Mesenchymal stem cell (in vitro differentiated cells and primary cell): ENCODE data around the gene AURKA.

Experiments used
- DNase-seq: peaks from one replicate; pipeline ENCODE4 v3.0.0-alpha.2; 2013
- H2AFZ ChIP-seq: one replicate; pipeline ENCODE4 v1.6.1; 2013; ENCODE audit warnings: low read depth, mild to moderate bottlenecking, control low read depth, inconsistent platforms, low read length, moderate library complexity
- H2AK5ac ChIP-seq: 2 replicates; pipeline ENCODE4 v1.6.1; 2013; ENCODE audit warnings: low read length, moderate library complexity, mild to moderate bottlenecking, inconsistent platforms; ENCODE audit not compliant: severe bottlenecking
- H2BK120ac ChIP-seq: one replicate; pipeline ENCODE4 v1.6.1; 2013; ENCODE audit warnings: low read depth, mild to moderate bottlenecking, inconsistent platforms, low read length, moderate library complexity
- H2BK12ac ChIP-seq, 2 experiments: one replicate each; pipeline ENCODE4 v1.6.1; 2013; ENCODE audit warnings: inconsistent platforms in 2 of 2, low read length in 2 of 2, mild to moderate bottlenecking in 2 of 2, moderate library complexity in 2 of 2, control low read depth in 1 of 2
- H2BK15ac ChIP-seq: one replicate; pipeline ENCODE4 v1.6.1; 2013; ENCODE audit warnings: mild to moderate bottlenecking, low read depth, inconsistent platforms; ENCODE audit not compliant: poor library complexity, severe bottlenecking
- H2BK5ac ChIP-seq: 2 replicates; pipeline ENCODE4 v1.6.1; 2013; ENCODE audit warnings: low read depth, mild to moderate bottlenecking, low read length, control low read depth, inconsistent platforms; ENCODE audit not compliant: poor library complexity, severe bottlenecking
- H3K14ac ChIP-seq, 2 experiments: one replicate each; pipeline ENCODE4 v1.6.1; 2013; ENCODE audit warnings: inconsistent platforms in 2 of 2, low read length in 2 of 2, control low read depth in 1 of 2, mild to moderate bottlenecking in 1 of 2, moderate library complexity in 1 of 2
- H3K18ac ChIP-seq, 2 experiments: one replicate each; pipeline ENCODE4 v1.6.1; 2013; ENCODE audit warnings: inconsistent platforms in 2 of 2, low read length in 2 of 2, control low read depth in 1 of 2, low read depth in 1 of 2, mild to moderate bottlenecking in 1 of 2
- H3K23ac ChIP-seq, 2 experiments: one replicate each; pipeline ENCODE4 v1.6.1; 2013; ENCODE audit warnings: inconsistent platforms in 2 of 2, low read length in 2 of 2, mild to moderate bottlenecking in 2 of 2, moderate library complexity in 2 of 2, control low read depth in 1 of 2
- H3K27ac ChIP-seq: 2 replicates; pipeline ENCODE4 v1.5.1; 2013; ENCODE audit warnings: mild to moderate bottlenecking, moderate library complexity, low read length, control low read depth, inconsistent platforms; ENCODE audit not compliant: poor library complexity, severe bottlenecking
- H3K27me3 ChIP-seq, 2 experiments: 2 replicates each; pipeline versions ENCODE4 v1.6.1 to v1.7.0; 2013; ENCODE audit warnings: low read length in 2 of 2, mild to moderate bottlenecking in 2 of 2, moderate library complexity in 2 of 2, control low read depth in 1 of 2, inconsistent platforms in 1 of 2; ENCODE audit not compliant: control insufficient read depth in 1 of 2, insufficient read depth in 1 of 2
- H3K36me3 ChIP-seq, 2 experiments: 2 replicates each; pipeline versions ENCODE4 v1.6.1 to v1.7.0; 2013; ENCODE audit warnings: low read length in 2 of 2, control low read depth in 1 of 2, inconsistent platforms in 1 of 2, low read depth in 1 of 2, mild to moderate bottlenecking in 1 of 2; ENCODE audit not compliant: insufficient read depth in 2 of 2, control insufficient read depth in 1 of 2
- H3K4ac ChIP-seq, 2 experiments: one replicate each; pipeline ENCODE4 v1.6.1; 2013; ENCODE audit warnings: inconsistent platforms in 2 of 2, low read length in 2 of 2, mild to moderate bottlenecking in 2 of 2, moderate library complexity in 2 of 2, control low read depth in 1 of 2, low read depth in 1 of 2
- H3K4me1 ChIP-seq: 2 replicates; pipeline ENCODE4 v1.6.1; 2013; ENCODE audit warnings: low read depth, low read length, control low read depth; ENCODE audit not compliant: control insufficient read depth, insufficient read depth
- H3K4me2 ChIP-seq: 2 replicates; pipeline ENCODE4 v1.6.1; 2013; ENCODE audit warnings: low read length, mild to moderate bottlenecking, inconsistent platforms; ENCODE audit not compliant: poor library complexity, severe bottlenecking
- H3K4me3 ChIP-seq, 2 experiments: 2 replicates each; pipeline versions ENCODE4 v1.5.1 to v1.7.0; 2013; ENCODE audit warnings: low read length in 2 of 2, mild to moderate bottlenecking in 2 of 2, control low read depth in 1 of 2, low read depth in 1 of 2; ENCODE audit not compliant: insufficient read depth in 1 of 2
- H3K79me1 ChIP-seq: replicated peaks from 2 replicates; pipeline ENCODE4 v1.6.1; 2013; ENCODE audit warnings: mild to moderate bottlenecking, control low read depth, low read length, inconsistent platforms; ENCODE audit not compliant: poor library complexity, severe bottlenecking
- H3K9ac ChIP-seq: 2 replicates; pipeline ENCODE4 v1.7.0; 2013; ENCODE audit warnings: mild to moderate bottlenecking, low read length, moderate library complexity
- H3K9me3 ChIP-seq: 2 replicates; pipeline ENCODE4 v1.7.0; 2013; ENCODE audit warnings: mild to moderate bottlenecking, low read length; ENCODE audit not compliant: control insufficient read depth
- H4K8ac ChIP-seq: one replicate; pipeline ENCODE4 v1.6.1; 2013; ENCODE audit warnings: inconsistent platforms, mild to moderate bottlenecking, low read length, moderate library complexity
- H4K91ac ChIP-seq: one replicate; pipeline ENCODE4 v1.6.1; 2013; ENCODE audit warnings: mild to moderate bottlenecking, low read length, inconsistent platforms
- WGBS: methylation state at CpG from one replicate; pipeline ENCODE4 v1.1.7; 2013; ENCODE audit warnings: mixed read lengths; 5-methylcytosine and 5-hydroxymethylcytosine counted together

The AURKA gene

GRCh38 chr20:56426026-56426425, 34.0 kb upstream of the AURKA start:
- no peak overlapping the region for H3K4ac ChIP-seq
- H3K18ac ChIP-seq = no peak overlapping the region
- peaks cover 0 to 18% of the 10 kb centered on the region in 2 experiments for H3K27me3 ChIP-seq
- H2AK5ac ChIP-seq = no peak overlapping the region
- no peaks in the 10 kb centered on the region for H3K36me3 ChIP-seq
- no peak for DNase-seq
- H3K4me1 ChIP-seq = peaks cover 18% of the 10 kb centered on the region
- H3K23ac ChIP-seq = no peak overlapping the region
- H3K4me3 ChIP-seq = no peak overlapping the region
- no peak overlapping the region for H3K9ac ChIP-seq
- peak overlapping the region in 1 of 2 experiments; percentile 65 for H2BK12ac ChIP-seq
- no peaks in the 10 kb centered on the region for H3K9me3 ChIP-seq
- H4K8ac ChIP-seq = no peak overlapping the region
- no peak overlapping the region for H3K27ac ChIP-seq
- H3K4me2 ChIP-seq = no peak overlapping the region
- no peak overlapping the region for H2BK120ac ChIP-seq
- no peak overlapping the region for H2AFZ ChIP-seq
- H2BK5ac ChIP-seq = no peak overlapping the region
- WGBS = 90% methylated on average over 8 of the region's 9 CpGs
- H3K14ac ChIP-seq = no peak overlapping the region
- no peaks in the 10 kb centered on the region for H3K79me1 ChIP-seq
- H2BK15ac ChIP-seq = no peak overlapping the region
- no peak overlapping the region for H4K91ac ChIP-seq

- WGBS = 89% methylated on average over 1 of the region's 1 CpG
- no peak overlapping the region for H3K4me2 ChIP-seq
- no peak overlapping the region for H3K14ac ChIP-seq
- H3K18ac ChIP-seq = no peak overlapping the region
- H2AK5ac ChIP-seq = no peak overlapping the region
- no peak overlapping the region for H3K27ac ChIP-seq
- no peak overlapping the region for H4K91ac ChIP-seq
- peaks cover 19% of the 10 kb centered on the region for H3K4me1 ChIP-seq
- peaks cover 0 to 18% of the 10 kb centered on the region in 2 experiments for H3K27me3 ChIP-seq
- no peak overlapping the region for H2BK15ac ChIP-seq
- DNase-seq = no peak
- no peak overlapping the region for H2AFZ ChIP-seq
- no peaks in the 10 kb centered on the region for H3K9me3 ChIP-seq
- no peak overlapping the region for H2BK120ac ChIP-seq
- no peak overlapping the region for H3K4me3 ChIP-seq
- no peaks in the 10 kb centered on the region for H3K36me3 ChIP-seq
- H3K9ac ChIP-seq = no peak overlapping the region
- no peak overlapping the region for H2BK12ac ChIP-seq
- H3K79me1 ChIP-seq = no peaks in the 10 kb centered on the region
- H3K23ac ChIP-seq = no peak overlapping the region
- H4K8ac ChIP-seq = no peak overlapping the region
- H2BK5ac ChIP-seq = no peak overlapping the region
- H3K4ac ChIP-seq = no peak overlapping the region
Measured at GRCh38 chr20:56424931-56425330, 32.9 kb upstream of the AURKA start.

- Histone ChIP-seq H2BK120ac (no peak overlapping the region), H2BK5ac (no peak overlapping the region), H2BK12ac (no peak overlapping the region), H3K4me2 (no peak overlapping the region), H3K4me1 (peaks cover 15% of the 10 kb centered on the region), H3K27me3 (peaks cover 0 to 18% of the 10 kb centered on the region in 2 experiments), H3K4me3 (no peak overlapping the region), H2BK15ac (no peak overlapping the region), H2AFZ (no peak overlapping the region), H3K14ac (no peak overlapping the region), H3K9ac (no peak overlapping the region), H3K4ac (no peak overlapping the region), H3K79me1 (no peaks in the 10 kb centered on the region), H3K36me3 (no peaks in the 10 kb centered on the region), H4K8ac (no peak overlapping the region), H3K23ac (no peak overlapping the region), H2AK5ac (no peak overlapping the region), H4K91ac (no peak overlapping the region), H3K27ac (no peak overlapping the region), H3K9me3 (no peaks in the 10 kb centered on the region), H3K18ac (no peak overlapping the region)
- DNase-seq = no peak
- WGBS = 77% methylated on average over 1 of the region's 1 CpG
Measured at GRCh38 chr20:56423886-56424285, 31.9 kb upstream of the AURKA start.

- no peak overlapping the region for H2BK12ac ChIP-seq
- H4K91ac ChIP-seq = no peak overlapping the region
- H3K14ac ChIP-seq = no peak overlapping the region
- H3K27me3 ChIP-seq = peaks cover 0 to 18% of the 10 kb centered on the region in 2 experiments
- H2AK5ac ChIP-seq = no peak overlapping the region
- H3K9ac ChIP-seq = no peak overlapping the region
- H3K4ac ChIP-seq = no peak overlapping the region
- peaks cover 14% of the 10 kb centered on the region for H3K4me1 ChIP-seq
- H3K79me1 ChIP-seq = no peaks in the 10 kb centered on the region
- no peak overlapping the region for H3K4me3 ChIP-seq
- peak overlapping the region; percentile 87 for H3K27ac ChIP-seq
- H2BK15ac ChIP-seq = no peak overlapping the region
- H3K18ac ChIP-seq = no peak overlapping the region
- H3K36me3 ChIP-seq = no peaks in the 10 kb centered on the region
- H2BK5ac ChIP-seq = no peak overlapping the region
- H2BK120ac ChIP-seq = no peak overlapping the region
- no peak overlapping the region for H2AFZ ChIP-seq
- no peak overlapping the region for H3K4me2 ChIP-seq
- DNase-seq = no peak
- WGBS = 100% methylated on average over 1 of the region's 1 CpG
- H3K23ac ChIP-seq = no peak overlapping the region
- H3K9me3 ChIP-seq = no peaks in the 10 kb centered on the region
- no peak overlapping the region for H4K8ac ChIP-seq
Measured at GRCh38 chr20:56423211-56423610, 31.2 kb upstream of the AURKA start.
